Muscle of leg (tissue), 11 donors: ENCODE results near the gene FBXO42. TPM values are rescaled to one million over a fixed set of nuclear protein-coding genes. Genes with fewer than 3 reads are reported as not detected.
A peak's percentile ranks its signal among the peaks of the same experiment; 100 is the strongest.
"Not testable (repeated sequence)": the region's sequence is repeated elsewhere in the genome, so short reads cannot be mapped to it uniquely, and the experiment has no call there.

ENCODE experiments used
- DNase-seq: peaks from one replicate; pipeline ENCODE4 v3.0.0; 2013
- H3K27ac ChIP-seq: one replicate; pipeline ENCODE4 v1.5.1; 2013; ENCODE audit warnings: mild to moderate bottlenecking, low read length, control low read depth
- H3K27me3 ChIP-seq: one replicate; pipeline ENCODE4 v1.6.1; 2013; ENCODE audit warnings: low read length; ENCODE audit not compliant: control insufficient read depth, insufficient read depth
- H3K36me3 ChIP-seq: one replicate; pipeline ENCODE4 v1.6.1; 2013; ENCODE audit warnings: low read length; ENCODE audit not compliant: control insufficient read depth, insufficient read depth
- H3K4me1 ChIP-seq: one replicate; pipeline ENCODE4 v1.6.1; 2013; ENCODE audit warnings: low read length; ENCODE audit not compliant: control insufficient read depth, insufficient read depth
- H3K4me3 ChIP-seq: one replicate; pipeline ENCODE4 v1.5.1; 2013; ENCODE audit warnings: low read length, control low read depth
- H3K9me3 ChIP-seq: replicated peaks from 2 replicates; pipeline ENCODE4 v1.6.1; 2013; ENCODE audit warnings: low read depth, low read length; ENCODE audit not compliant: control insufficient read depth
- WGBS: methylation state at CpG from one replicate; pipeline ENCODE4 v1.1.5; 2013; ENCODE audit warnings: missing lambda C conversion rate; ENCODE audit not compliant: insufficient coverage; 5-methylcytosine and 5-hydroxymethylcytosine counted together
- polyA plus RNA-seq, 8 donors: library from polyadenylated mRNA; unstranded; fragments of 120-200 nt; gene quantifications; one replicate each; pipeline versions ENCODE4 v1.2.1 to v1.2.3, GENCODE V29; 2013; ENCODE audit warnings: inconsistent platforms in 1 of 8, low replicate concordance in 1 of 8; ENCODE audit not compliant: insufficient read length in 8 of 8, insufficient read depth in 1 of 8
- total RNA-seq: library from RNA; stranded (reverse); fragments of 120-200 nt; gene quantifications from one replicate; pipeline ENCODE4 v1.2.4, GENCODE V29; 2013

FBXO42 gene
- total and polyA plus RNA-seq, 9 donors, result 14.8 to 21.0 (median 16.5) TPM

DNA sequence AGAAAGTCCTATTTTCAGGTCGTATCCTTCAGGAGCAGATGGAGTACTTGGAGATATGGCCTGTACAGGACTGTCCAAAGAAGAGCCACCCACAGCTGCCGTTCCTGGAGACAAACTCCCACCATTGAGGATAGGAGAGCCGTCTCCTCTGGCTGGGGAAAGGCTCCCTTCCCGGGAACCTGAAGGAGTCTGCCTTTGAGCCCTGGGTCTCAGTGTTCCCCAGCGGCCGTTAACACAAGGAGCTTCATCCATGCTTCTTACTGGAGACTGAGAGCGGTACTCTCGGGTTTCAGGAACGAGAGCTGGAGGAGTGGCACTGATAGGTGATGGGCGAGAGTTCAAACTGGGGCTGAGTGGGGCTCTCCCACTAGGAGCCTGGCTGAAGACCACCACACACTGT is 100.9 kb downstream of the FBXO42 start:
- WGBS, result 77% methylated on average over 6 of the region's 10 CpGs
- peaks cover 30% of the 10 kb centered on the region for H3K4me1 ChIP-seq

DNA sequence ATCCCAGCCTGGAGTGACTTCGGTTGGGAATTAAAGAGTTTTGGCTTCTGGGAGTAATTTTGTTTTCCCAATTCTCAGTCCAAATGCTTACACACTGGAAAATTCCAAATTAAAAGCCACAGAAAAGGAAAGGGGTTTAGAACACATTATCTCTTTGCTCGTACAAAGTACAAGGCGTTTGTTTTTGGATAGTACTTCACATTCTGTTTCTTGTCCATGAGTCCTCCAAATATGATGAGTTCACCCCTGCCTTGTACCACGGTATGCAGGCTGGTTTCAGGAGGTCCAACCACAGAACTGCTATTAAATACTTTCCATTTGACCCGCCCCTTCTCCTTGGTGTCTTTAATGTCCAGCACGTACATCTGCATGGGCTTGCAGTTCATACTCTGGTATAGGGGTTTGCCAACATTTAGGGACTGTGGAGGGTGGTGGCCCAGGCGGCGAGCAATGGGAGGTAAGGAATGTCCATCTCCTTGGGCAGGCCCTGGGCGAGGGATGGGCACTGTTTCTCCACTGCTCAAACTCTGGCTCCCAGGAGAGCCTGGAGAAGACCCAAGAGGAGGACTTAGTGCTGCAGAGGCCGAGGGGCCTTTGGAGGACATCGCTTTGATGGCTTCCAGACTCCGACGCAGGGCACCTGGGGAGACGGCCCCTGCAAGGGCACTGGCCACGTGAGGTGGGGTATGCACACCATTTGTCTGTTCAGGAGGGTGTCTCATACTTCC is 101.6 kb downstream of the FBXO42 start:
- Histone ChIP-seq H3K36me3 (peaks cover 49% of the 10 kb centered on the region), H3K4me1 (peaks cover 30% of the 10 kb centered on the region), H3K27me3 (no peaks in the 10 kb centered on the region), H3K27ac (peak overlapping the region; percentile 44), H3K9me3 (no peaks in the 10 kb centered on the region), H3K4me3 (no peak overlapping the region)
- peak; percentile 65 for DNase-seq
- 88% methylated on average over 9 of the region's 15 CpGs for WGBS

More for the DNA sequence above, 100.9 kb downstream of the FBXO42 start:
- Histone ChIP-seq H3K9me3 (no peaks in the 10 kb centered on the region), H3K27me3 (no peaks in the 10 kb centered on the region), H3K36me3 (peaks cover 52% of the 10 kb centered on the region), H3K27ac (no peak overlapping the region), H3K4me3 (no peak overlapping the region)
- no peak for DNase-seq

DNA sequence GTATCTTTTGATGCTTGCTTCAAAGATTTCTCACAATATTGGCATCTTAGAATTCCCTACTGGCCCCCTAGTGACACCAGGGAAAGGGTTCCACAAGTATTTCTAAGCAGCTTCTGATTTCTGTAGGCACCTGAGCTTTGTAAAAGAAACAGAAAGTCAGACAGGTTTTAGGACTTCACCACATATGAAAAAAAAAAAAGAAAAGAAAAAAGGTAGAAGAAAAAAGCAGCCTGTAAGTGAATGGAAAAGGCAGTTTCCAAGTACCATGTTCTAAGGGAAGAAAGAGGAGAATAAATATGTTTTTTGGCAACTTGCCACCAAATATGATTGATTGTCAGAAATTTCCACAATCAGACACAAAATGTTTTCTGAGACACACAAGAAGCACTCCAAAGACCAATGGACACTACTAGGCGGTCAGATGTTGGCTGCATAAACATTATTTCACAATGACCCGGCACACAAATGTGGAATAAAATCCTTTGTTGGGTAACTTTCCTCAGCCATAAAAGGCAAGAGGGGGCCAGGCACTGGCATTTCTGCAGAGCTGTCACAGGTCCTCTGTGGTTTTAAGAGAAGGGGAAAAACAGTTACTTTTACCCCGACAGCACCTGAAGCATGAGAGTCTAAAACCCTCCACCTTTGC is 102.6 kb downstream of the FBXO42 start:
- Histone ChIP-seq H3K27ac (no peak overlapping the region), H3K4me1 (peaks cover 30% of the 10 kb centered on the region), H3K4me3 (no peak overlapping the region), H3K36me3 (peaks cover 49% of the 10 kb centered on the region), H3K9me3 (no peaks in the 10 kb centered on the region), H3K27me3 (no peaks in the 10 kb centered on the region)
- peak; percentile 58 for DNase-seq
- WGBS, result no CpG with 5 or more reads among the region's 3 CpGs

DNA sequence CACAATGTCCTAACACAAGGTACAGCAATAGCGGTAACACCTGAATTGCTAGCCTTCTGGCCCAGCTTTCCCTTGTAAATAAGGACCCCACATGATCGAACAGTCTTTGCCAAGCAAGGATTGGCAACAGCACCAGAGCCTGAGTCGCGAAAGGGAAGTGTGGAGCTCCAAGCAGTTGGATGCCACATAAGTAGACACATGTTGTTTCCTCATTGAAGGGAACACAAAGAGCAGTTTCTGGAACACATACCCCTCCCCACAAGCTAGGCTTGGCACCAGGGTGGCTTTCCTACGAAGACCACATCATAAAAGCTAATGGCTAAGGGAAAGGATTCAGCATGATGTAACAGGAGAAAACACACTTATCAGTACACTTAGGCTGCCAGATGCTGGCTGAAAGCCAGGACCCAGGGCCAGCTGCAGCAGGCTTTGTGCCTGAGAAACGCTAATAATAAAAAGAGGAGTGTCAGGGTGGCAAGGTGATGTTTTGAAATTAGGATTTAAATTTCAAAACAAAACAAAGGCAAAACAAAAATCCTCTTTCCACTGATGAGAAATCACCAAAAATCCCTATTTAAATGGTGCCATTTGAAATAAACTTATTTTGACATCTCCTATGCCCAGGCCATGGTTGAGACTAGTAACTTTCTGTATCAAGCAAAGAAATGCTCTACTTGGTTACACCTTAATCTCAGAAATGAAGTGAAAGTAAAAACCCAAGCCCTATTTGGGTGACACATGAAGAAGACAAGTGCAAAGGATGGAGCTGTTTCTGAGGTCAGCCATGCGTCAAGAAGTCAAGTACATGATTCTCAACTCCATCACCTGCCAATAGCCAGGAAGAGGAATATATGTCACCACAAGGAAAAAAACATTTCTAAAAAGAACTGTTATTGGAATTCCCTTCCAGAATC is 103.4 kb downstream of the FBXO42 start:
- peak; percentile 78 for DNase-seq
- peaks cover 46% of the 10 kb centered on the region for H3K36me3 ChIP-seq
- peak overlapping the region; percentile 40 for H3K27ac ChIP-seq
- H3K9me3 ChIP-seq, result no peaks in the 10 kb centered on the region
- no peak overlapping the region for H3K4me3 ChIP-seq
- 33% methylated on average over 3 of the region's 7 CpGs for WGBS
- no peaks in the 10 kb centered on the region for H3K27me3 ChIP-seq
- H3K4me1 ChIP-seq, result peaks cover 34% of the 10 kb centered on the region

DNA sequence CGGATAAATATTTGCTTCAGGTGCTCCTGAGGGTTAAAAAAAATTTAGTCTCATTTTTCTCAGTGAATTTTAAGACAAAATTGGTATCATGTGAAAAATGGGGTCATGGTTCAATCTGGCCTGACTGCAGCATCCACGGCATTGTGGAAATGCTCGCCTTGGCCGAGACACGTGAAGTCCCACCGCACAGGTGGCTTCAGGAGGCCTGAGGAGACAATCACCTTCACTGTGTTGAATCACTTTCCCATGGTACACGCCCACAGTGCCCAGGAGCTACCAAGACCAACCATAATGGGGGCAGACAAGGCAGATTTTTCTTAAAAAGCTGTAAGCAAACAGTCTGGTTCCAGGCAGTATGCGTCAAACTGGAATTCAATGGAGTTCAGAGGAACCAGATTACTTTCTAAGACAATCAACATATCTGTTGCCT is 104.3 kb downstream of the FBXO42 start:
- H3K4me3 ChIP-seq, result no peak overlapping the region
- 89% methylated on average over 7 of the region's 8 CpGs for WGBS
- H3K4me1 ChIP-seq, result peaks cover 38% of the 10 kb centered on the region
- H3K36me3 ChIP-seq, result peaks cover 40% of the 10 kb centered on the region
- no peaks in the 10 kb centered on the region for H3K27me3 ChIP-seq
- no peaks in the 10 kb centered on the region for H3K9me3 ChIP-seq
- no peak for DNase-seq
- peak overlapping the region; percentile 40 for H3K27ac ChIP-seq

DNA sequence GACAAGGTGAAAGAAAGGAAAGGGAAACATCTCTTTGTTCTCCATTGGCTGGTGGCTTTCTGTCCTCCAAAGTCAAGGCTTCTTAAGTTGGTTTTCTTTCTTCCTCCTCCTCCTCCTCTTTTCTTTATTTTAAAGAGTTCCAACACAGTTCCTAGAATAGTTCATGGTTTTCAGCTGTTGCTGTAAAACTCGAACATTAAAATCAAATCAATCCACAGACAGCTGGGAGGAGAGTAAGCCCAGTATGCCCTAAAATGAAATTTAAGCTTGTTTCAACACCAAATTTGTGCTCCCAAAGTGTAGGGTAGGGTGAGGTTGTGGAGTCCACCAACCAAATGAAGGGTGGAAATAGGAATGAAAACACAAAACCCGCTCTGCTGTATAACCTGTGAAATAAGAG is 104.8 kb downstream of the FBXO42 start:
- Histone ChIP-seq H3K9me3 (no peaks in the 10 kb centered on the region), H3K4me1 (peaks cover 38% of the 10 kb centered on the region), H3K27me3 (no peaks in the 10 kb centered on the region), H3K4me3 (no peak overlapping the region), H3K27ac (no peak overlapping the region), H3K36me3 (peaks cover 38% of the 10 kb centered on the region)
- DNase-seq, result no peak
- 71% methylated on average over 1 of the region's 2 CpGs for WGBS

DNA sequence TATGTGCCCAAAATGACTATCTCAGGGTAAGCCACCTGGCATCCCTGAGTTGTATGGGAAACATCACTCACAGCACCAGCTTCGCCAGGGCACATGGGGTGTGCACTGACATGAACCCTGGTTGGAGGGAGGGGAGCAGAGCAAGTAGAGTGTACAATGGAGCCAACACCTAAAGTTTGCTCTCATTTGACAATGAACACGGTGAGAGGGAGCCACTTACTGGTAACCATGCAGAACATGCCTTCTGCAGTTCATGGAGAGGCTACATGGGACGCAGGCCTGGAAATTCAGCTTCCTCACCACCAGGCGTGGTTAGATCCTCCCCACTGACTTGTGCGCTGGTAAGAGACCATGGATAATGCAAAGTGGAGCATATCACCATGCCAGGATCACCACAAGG is 105.3 kb downstream of the FBXO42 start:
- H3K36me3 ChIP-seq, result peaks cover 33% of the 10 kb centered on the region
- H3K9me3 ChIP-seq, result no peaks in the 10 kb centered on the region
- no peaks in the 10 kb centered on the region for H3K27me3 ChIP-seq
- H3K4me3 ChIP-seq, result no peak overlapping the region
- no peak overlapping the region for H3K27ac ChIP-seq
- WGBS, result 52% methylated on average over 2 of the region's 5 CpGs
- DNase-seq, result no peak
- H3K4me1 ChIP-seq, result peaks cover 38% of the 10 kb centered on the region

DNA sequence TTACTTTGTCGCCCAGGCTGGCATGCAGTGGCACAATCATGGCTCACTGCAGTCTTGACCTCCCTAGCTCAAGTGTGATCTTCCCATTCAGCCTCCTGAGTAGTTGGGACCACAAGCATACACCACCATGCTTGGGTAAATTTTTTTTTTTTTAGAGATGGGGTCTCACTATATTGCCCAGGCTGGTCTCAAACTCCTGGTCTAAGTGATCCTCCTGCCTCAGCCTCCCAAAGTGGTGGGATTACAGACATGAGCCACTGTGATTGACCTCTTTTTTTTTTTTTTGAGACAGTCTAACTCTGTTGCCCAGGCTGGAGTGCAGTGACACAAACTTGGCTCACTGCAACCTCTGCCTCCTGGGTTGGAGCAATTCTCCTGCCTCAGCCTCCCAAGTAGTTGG is 106.0 kb downstream of the FBXO42 start:
- DNase-seq, H3K9me3 ChIP-seq, H3K27me3 ChIP-seq, H3K4me3 ChIP-seq, H3K27ac ChIP-seq: not testable (repeated sequence)
- Histone ChIP-seq H3K36me3 (peaks cover 27% of the 10 kb centered on the region), H3K4me1 (peaks cover 42% of the 10 kb centered on the region)
- WGBS, result no CpG with 5 or more reads among the region's 1 CpG

DNA sequence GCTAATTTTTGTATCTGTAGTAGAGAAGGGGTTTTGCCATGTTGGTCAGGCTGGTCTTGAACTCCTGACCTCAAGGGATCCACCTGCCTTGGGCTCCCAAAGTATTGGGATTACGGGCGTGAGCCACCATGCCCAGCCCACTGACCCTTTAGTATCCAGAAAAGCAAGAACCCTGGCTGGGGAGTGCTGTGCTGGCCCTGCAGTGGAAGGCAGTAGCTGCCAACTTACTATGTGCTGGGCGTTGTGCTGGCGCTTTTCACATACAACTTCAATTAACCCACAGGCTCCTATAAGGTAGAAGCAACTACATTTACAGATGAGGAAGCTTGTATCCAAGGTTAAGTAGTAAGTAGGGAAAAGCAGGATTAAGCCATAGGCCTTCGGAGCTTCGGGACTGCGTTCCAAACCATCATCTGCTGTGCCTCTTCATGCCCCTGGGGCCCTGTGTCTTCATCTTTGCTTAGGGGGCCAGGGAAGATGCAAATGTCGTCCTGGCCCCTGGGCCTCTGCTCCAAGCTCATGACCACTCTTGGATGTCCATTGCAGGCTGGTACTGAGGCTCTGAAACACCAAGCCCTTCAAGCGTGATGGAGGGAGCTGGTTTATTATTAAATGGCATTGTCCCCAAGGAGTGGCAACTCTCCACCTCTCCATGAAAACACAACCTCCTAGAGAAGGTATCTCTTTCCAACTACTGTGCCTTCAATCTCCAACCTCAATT is 106.6 kb downstream of the FBXO42 start:
- H3K4me1 ChIP-seq, result peaks cover 39% of the 10 kb centered on the region
- no peak overlapping the region for H3K27ac ChIP-seq
- WGBS, result 74% methylated on average over 5 of the region's 9 CpGs
- DNase-seq, result no peak
- H3K36me3 ChIP-seq, result peaks cover 20% of the 10 kb centered on the region
- H3K4me3 ChIP-seq, result no peak overlapping the region
- H3K9me3 ChIP-seq, result no peaks in the 10 kb centered on the region
- H3K27me3 ChIP-seq, result no peaks in the 10 kb centered on the region
